ENCODE results near the gene DPF1. TPM values are rescaled to one million over a fixed set of nuclear protein-coding genes. Genes with fewer than 3 reads are reported as not detected.
A peak's percentile ranks its signal among the peaks of the same experiment; 100 is the strongest.

Gene DPF1
- total RNA-seq, 2 experiments from 2014 or later: not detected

GRCh38 chr19:38247126-38247525 is 23.1 kb upstream of the DPF1 start:
- H3K27ac ChIP-seq (ENCODE audit: low read depth in 1 of 2, low read length in 2 of 2): no peak overlapping the region
- ATAC-seq (ENCODE audit: poor library complexity) (no peak), DNase-seq (no peak)
- Mint-ChIP-seq H3K9me3 (no peaks in the 10 kb centered on the region), H3K27ac (no peak overlapping the region), H3K27me3 (no peaks in the 10 kb centered on the region), H3K4me3 (peak overlapping the region; percentile 30), H3K4me1 (ENCODE audit: low read depth) (peaks cover 4% of the 10 kb centered on the region), H3K36me3 (ENCODE audit: low read depth) (no peaks in the 10 kb centered on the region)
- no peaks in the 10 kb centered on the region for H3K9me3 ChIP-seq (ENCODE audit: control insufficient read depth in 1 of 2, insufficient read depth in 1 of 2, low read length in 2 of 2)
- peaks cover 7% of the 10 kb centered on the region for H3K4me1 ChIP-seq (ENCODE audit: insufficient read depth, low read length)
- intact Hi-C loops (cut with DNase I, micrococcal nuclease): no loop called here
- no peak overlapping the region for H3K4me3 ChIP-seq (ENCODE audit: low read length)
- peaks cover 0 to 2% of the 10 kb centered on the region in 2 experiments for H3K27me3 ChIP-seq (ENCODE audit: control insufficient read depth in 1 of 2, insufficient read depth in 2 of 2, low read length in 2 of 2)
- H3K36me3 ChIP-seq (ENCODE audit: insufficient read depth, low read length): no peaks in the 10 kb centered on the region
- ChIA-PET CTCF (no interaction called here), POLR2A (no interaction called here)
- no peak for TF ChIP-seq CTCF (IDR thresholded peaks at IDR 0.05)

- TF ChIP-seq CTCF (IDR thresholded peaks at IDR 0.05): no peak
- H3K27ac Mint-ChIP-seq: no peak overlapping the region
- Histone ChIP-seq H3K36me3 (ENCODE audit: insufficient read depth, low read length) (no peaks in the 10 kb centered on the region), H3K9me3 (ENCODE audit: control insufficient read depth in 1 of 2, insufficient read depth in 1 of 2, low read length in 2 of 2) (no peaks in the 10 kb centered on the region), H3K4me3 (ENCODE audit: low read length) (no peak overlapping the region), H3K27me3 (ENCODE audit: control insufficient read depth in 1 of 2, insufficient read depth in 2 of 2, low read length in 2 of 2) (peaks cover 0 to 2% of the 10 kb centered on the region in 2 experiments), H3K27ac (ENCODE audit: low read depth in 1 of 2, low read length in 2 of 2) (no peak overlapping the region), H3K4me1 (ENCODE audit: insufficient read depth, low read length) (peaks cover 7% of the 10 kb centered on the region)
- intact Hi-C loops (cut with DNase I, micrococcal nuclease): loop anchor here in 1 of 2 experiments (2.0 kb wide), 1 partner anchor 127 kb away; no protein-coding TSS in a partner anchor
- no peaks in the 10 kb centered on the region for H3K9me3 Mint-ChIP-seq
- H3K27me3 Mint-ChIP-seq: no peaks in the 10 kb centered on the region
- no peak for ATAC-seq (ENCODE audit: poor library complexity)
- H3K4me1 Mint-ChIP-seq (ENCODE audit: low read depth): peaks cover 4% of the 10 kb centered on the region
- ChIA-PET POLR2A (no interaction called here), CTCF (interaction anchor here (0.7 kb wide), 1 partner anchor 89 kb away, joined by 3 read pairs; no protein-coding TSS in a partner anchor)
- H3K36me3 Mint-ChIP-seq (ENCODE audit: low read depth): no peaks in the 10 kb centered on the region
- no peak for DNase-seq
- no peak overlapping the region for H3K4me3 Mint-ChIP-seq
Measured at GRCh38 chr19:38245826-38246498, 21.9 kb upstream of the DPF1 start.

- ChIA-PET CTCF (interaction anchor here (0.7 to 2.2 kb wide), 8 partner anchors 20 to 341 kb away, joined by 3 to 10 read pairs (median 4); partner anchors contain the start of genes CATSPERG, KCNK6 and PSMD8), POLR2A (no interaction called here)
- Histone ChIP-seq H3K4me1 (ENCODE audit: insufficient read depth, low read length) (peaks cover 7% of the 10 kb centered on the region), H3K9me3 (ENCODE audit: control insufficient read depth in 1 of 2, insufficient read depth in 1 of 2, low read length in 2 of 2) (no peaks in the 10 kb centered on the region), H3K4me3 (ENCODE audit: low read length) (no peak overlapping the region), H3K27me3 (ENCODE audit: control insufficient read depth in 1 of 2, insufficient read depth in 2 of 2, low read length in 2 of 2) (peaks cover 0 to 2% of the 10 kb centered on the region in 2 experiments), H3K36me3 (ENCODE audit: insufficient read depth, low read length) (no peaks in the 10 kb centered on the region), H3K27ac (ENCODE audit: low read depth in 1 of 2, low read length in 2 of 2) (no peak overlapping the region)
- no peak for TF ChIP-seq CTCF (IDR thresholded peaks at IDR 0.05)
- peaks cover 4% of the 10 kb centered on the region for H3K4me1 Mint-ChIP-seq (ENCODE audit: low read depth)
- no peak for DNase-seq
- no peaks in the 10 kb centered on the region for H3K9me3 Mint-ChIP-seq
- H3K27ac Mint-ChIP-seq: no peak overlapping the region
- no peak overlapping the region for H3K4me3 Mint-ChIP-seq
- no peaks in the 10 kb centered on the region for H3K36me3 Mint-ChIP-seq (ENCODE audit: low read depth)
- intact Hi-C loops (cut with DNase I, micrococcal nuclease): loop anchor here (5.0 kb wide), 1 partner anchor 341 kb away; no protein-coding TSS in a partner anchor
- H3K27me3 Mint-ChIP-seq: no peaks in the 10 kb centered on the region
- no peak for ATAC-seq (ENCODE audit: poor library complexity)
Measured at GRCh38 chr19:38243279-38243673, 19.3 kb upstream of the DPF1 start.
